H9 (cell line): ENCODE results near the gene TGM3. TPM values are rescaled to one million over a fixed set of nuclear protein-coding genes. Genes with fewer than 3 reads are reported as not detected.

Experiments used
- DNase-seq: peaks from one replicate; pipeline ENCODE4 v3.0.0-alpha.2; 2017
- H2AFZ ChIP-seq: one replicate; pipeline ENCODE4 v1.6.1; 2013; ENCODE audit warnings: mild to moderate bottlenecking, low read length, control low read depth, moderate library complexity
- H2AK5ac ChIP-seq: 2 replicates; pipeline ENCODE4 v1.6.1; 2013; ENCODE audit warnings: low read length, control low read depth, mixed read lengths; ENCODE audit not compliant: insufficient read length
- H2BK120ac ChIP-seq: one replicate; pipeline ENCODE4 v1.6.1; 2013; ENCODE audit warnings: low read depth, mild to moderate bottlenecking, low read length, control low read depth, inconsistent platforms; ENCODE audit not compliant: poor library complexity, severe bottlenecking
- H2BK12ac ChIP-seq: 2 replicates; pipeline ENCODE4 v1.6.1; 2013; ENCODE audit warnings: low read length, control low read depth, mixed read lengths, low read depth; ENCODE audit not compliant: insufficient read length
- H2BK15ac ChIP-seq: 2 replicates; pipeline ENCODE4 v1.6.1; 2013; ENCODE audit warnings: low read depth, low read length, control low read depth
- H2BK20ac ChIP-seq: one replicate; pipeline ENCODE4 v1.6.1; 2013; ENCODE audit warnings: low read depth, mild to moderate bottlenecking, low read length, control low read depth, inconsistent platforms; ENCODE audit not compliant: poor library complexity, severe bottlenecking
- H2BK5ac ChIP-seq: 2 replicates; pipeline ENCODE4 v1.6.1; 2013; ENCODE audit warnings: low read length, control low read depth, mixed read lengths; ENCODE audit not compliant: insufficient read length
- H3K14ac ChIP-seq: 2 replicates; pipeline ENCODE4 v1.6.1; 2013; ENCODE audit warnings: low read length, control low read depth; ENCODE audit not compliant: insufficient read depth
- H3K18ac ChIP-seq: 2 replicates; pipeline ENCODE4 v1.6.1; 2013; ENCODE audit warnings: low read depth, mild to moderate bottlenecking, mixed read lengths, low read length, control low read depth; ENCODE audit not compliant: insufficient read length
- H3K23ac ChIP-seq: 2 replicates; pipeline ENCODE4 v1.6.1; 2013; ENCODE audit warnings: low read length, control low read depth, mixed read lengths, low read depth; ENCODE audit not compliant: insufficient read length
- H3K23me2 ChIP-seq: 2 replicates; pipeline ENCODE4 v1.6.1; 2013; ENCODE audit warnings: low read depth, mild to moderate bottlenecking, mixed read lengths, low read length, control low read depth; ENCODE audit not compliant: insufficient read length, poor library complexity, severe bottlenecking
- H3K27ac ChIP-seq: 2 replicates; pipeline ENCODE4 v1.5.1; 2013; ENCODE audit warnings: low read length, control low read depth, mixed read lengths, low read depth; ENCODE audit not compliant: insufficient read length
- H3K27me3 ChIP-seq: 2 replicates; pipeline ENCODE4 v1.6.1; 2013; ENCODE audit warnings: low read length, control low read depth, inconsistent platforms; ENCODE audit not compliant: insufficient read depth
- H3K4ac ChIP-seq: 2 replicates; pipeline ENCODE4 v1.6.1; 2013; ENCODE audit warnings: low read depth, mild to moderate bottlenecking, control low read depth, inconsistent platforms, low read length, moderate library complexity
- H3K4me1 ChIP-seq: 2 replicates; pipeline ENCODE4 v1.6.1; 2013; ENCODE audit warnings: low read length, control low read depth, inconsistent platforms; ENCODE audit not compliant: insufficient read depth
- H3K4me2 ChIP-seq: 2 replicates; pipeline ENCODE4 v1.6.1; 2013; ENCODE audit warnings: low read length, control low read depth, mixed read lengths; ENCODE audit not compliant: insufficient read length, insufficient read depth
- H3K56ac ChIP-seq: 2 replicates; pipeline ENCODE4 v1.6.1; 2013; ENCODE audit warnings: low read depth, mild to moderate bottlenecking, mixed read lengths, low read length, control low read depth; ENCODE audit not compliant: insufficient read length
- H3K79me1 ChIP-seq: 2 replicates; pipeline ENCODE4 v1.6.1; 2013; ENCODE audit warnings: low read depth, mild to moderate bottlenecking, moderate library complexity, low read length, control low read depth, inconsistent platforms; ENCODE audit not compliant: insufficient read depth, poor library complexity, severe bottlenecking
- H3K79me2 ChIP-seq: 2 replicates; pipeline ENCODE4 v1.6.1; 2013; ENCODE audit warnings: low read length, control low read depth, inconsistent platforms; ENCODE audit not compliant: insufficient read depth
- H3K9ac ChIP-seq: 2 replicates; pipeline ENCODE4 v1.6.1; 2013; ENCODE audit warnings: low read length, control low read depth, mixed read lengths; ENCODE audit not compliant: insufficient read length; ENCODE audit errors: extremely low read depth
- H3K9me3 ChIP-seq: one replicate; pipeline ENCODE4 v1.6.1; 2013; ENCODE audit warnings: low read depth, low read length, inconsistent platforms; ENCODE audit not compliant: control insufficient read depth
- H3T11ph ChIP-seq: one replicate; pipeline ENCODE4 v1.6.1; 2013; ENCODE audit warnings: mild to moderate bottlenecking, low read length, control low read depth, inconsistent platforms
- H4K20me1 ChIP-seq: one replicate; pipeline ENCODE4 v1.6.1; 2013; ENCODE audit not compliant: control insufficient read depth, insufficient read length, insufficient read depth
- H4K5ac ChIP-seq: 2 replicates; pipeline ENCODE4 v1.6.1; 2013; ENCODE audit warnings: low read depth, mild to moderate bottlenecking, mixed read lengths, low read length, control low read depth; ENCODE audit not compliant: insufficient read length
- H4K8ac ChIP-seq: replicated peaks from 2 replicates; pipeline ENCODE4 v1.6.1; 2013; ENCODE audit warnings: low read length, control low read depth, mixed read lengths, low read depth; ENCODE audit not compliant: insufficient read length
- H4K91ac ChIP-seq: 2 replicates; pipeline ENCODE4 v1.6.1; 2013; ENCODE audit warnings: low read depth, mild to moderate bottlenecking, moderate library complexity, mixed read lengths, low read length, control low read depth; ENCODE audit not compliant: insufficient read length
- H3K27ac Mint-ChIP-seq, 3 experiments: 2 replicates in 2 of 3; 3 replicates in 1 of 3; pipeline ENCODE4 v1.8.0; 2020 to 2021; ENCODE audit warnings: mixed read lengths in 3 of 3, mild to moderate bottlenecking in 1 of 3, moderate library complexity in 1 of 3
- H3K27me3 Mint-ChIP-seq: 2 replicates; pipeline ENCODE4 v1.8.0; 2021; ENCODE audit warnings: low read depth, mild to moderate bottlenecking, moderate library complexity, mixed read lengths
- H3K36me3 Mint-ChIP-seq, 3 experiments: 2 replicates in 2 of 3; 3 replicates in 1 of 3; pipeline ENCODE4 v1.8.0; 2020 to 2021; ENCODE audit warnings: low read depth in 3 of 3, mixed read lengths in 3 of 3; ENCODE audit not compliant: insufficient read depth in 1 of 3
- H3K4me1 Mint-ChIP-seq, 2 experiments: 2 replicates each; pipeline ENCODE4 v1.8.0; 2020; ENCODE audit warnings: mixed read lengths in 2 of 2
- H3K4me3 Mint-ChIP-seq, 2 experiments: 2 replicates in 1 of 2; 3 replicates in 1 of 2; pipeline ENCODE4 v1.8.0; 2020 to 2021; ENCODE audit warnings: mild to moderate bottlenecking in 2 of 2, mixed read lengths in 2 of 2, moderate library complexity in 1 of 2
- H3K9me3 Mint-ChIP-seq, 2 experiments: 2 replicates in 1 of 2; 3 replicates in 1 of 2; pipeline ENCODE4 v1.8.0; 2020; ENCODE audit warnings: mild to moderate bottlenecking in 2 of 2, mixed read lengths in 2 of 2, moderate library complexity in 1 of 2
- CTCF ChIP-seq: fragments of 200-600 bp; sonication (generic); conservative IDR thresholded peaks from 3 replicates; pipeline ENCODE4 v1.8.0; 2021; ENCODE audit warnings: antibody characterized with exemption, mild to moderate bottlenecking
- WGBS: extraction: QIAGEN DNeasy Blood & Tissue Kit; methylation state at CpG from one replicate; pipeline ENCODE4 v1.1.7; 2013; ENCODE audit warnings: missing lambda C conversion rate, low lambda C conversion rate, mixed read lengths; ENCODE audit not compliant: insufficient read length; ENCODE audit errors: extremely low coverage; 5-methylcytosine and 5-hydroxymethylcytosine counted together
- total RNA-seq: library from RNA; stranded (reverse); gene quantifications from 2 replicates; pipeline ENCODE4 v1.2.1, GENCODE V29; 2021

Gene TGM3
- total RNA-seq, 1 experiment from 2014 or later: not detected

- no peak overlapping the region for H2BK120ac ChIP-seq
Measured at GRCh38 chr20:2331901-2332565, 36.2 kb downstream of the TGM3 start.

More at GRCh38 chr20:2331901-2332565, 36.2 kb downstream of the TGM3 start:
- Mint-ChIP-seq H3K9me3 (no peaks in the 10 kb centered on the region), H3K36me3 (no peaks in the 10 kb centered on the region), H3K27ac (peak overlapping the region in 1 of 3 experiments; percentile 27; a peak in 1 of 7 replicates), H3K27me3 (peaks cover 16% of the 10 kb centered on the region), H3K4me3 (no peak overlapping the region), H3K4me1 (peaks cover 11 to 15% of the 10 kb centered on the region in 2 experiments)
- H3T11ph ChIP-seq: no peak overlapping the region
- no peaks in the 10 kb centered on the region for H3K79me2 ChIP-seq
- H3K79me1 ChIP-seq: no peaks in the 10 kb centered on the region
- no peak overlapping the region for H3K14ac ChIP-seq
- H3K9me3 ChIP-seq: no peaks in the 10 kb centered on the region
- DNase-seq: no peak
- TF ChIP-seq CTCF: no peak
- H2BK15ac ChIP-seq: no peak overlapping the region
- no peak overlapping the region for H2BK20ac ChIP-seq
- H4K5ac ChIP-seq: no peak overlapping the region
- no CpG with 5 or more reads among the region's 17 CpGs for WGBS
- H4K8ac ChIP-seq: no peak overlapping the region
- H3K27ac ChIP-seq: no peak overlapping the region
- H2BK12ac ChIP-seq: no peak overlapping the region
- H3K4me1 ChIP-seq: 0 out of 2 replicates have a peak, but pooled peaks cover 2% of the 10 kb centered on the region
- H3K9ac ChIP-seq: no peak overlapping the region
- no peak overlapping the region for H2AFZ ChIP-seq
- no peak overlapping the region for H3K4ac ChIP-seq
- no peak overlapping the region for H3K56ac ChIP-seq
- H4K91ac ChIP-seq: no peak overlapping the region
- no peaks in the 10 kb centered on the region for H3K27me3 ChIP-seq
- H2BK5ac ChIP-seq: no peak overlapping the region
- H3K23me2 ChIP-seq: no peaks in the 10 kb centered on the region
- H3K23ac ChIP-seq: no peak overlapping the region
- H3K18ac ChIP-seq: no peak overlapping the region
- H4K20me1 ChIP-seq: no peaks in the 10 kb centered on the region
- no peak overlapping the region for H3K4me2 ChIP-seq
- no peak overlapping the region for H2AK5ac ChIP-seq
